Stimulated activated CD4-positive, alpha-beta T cell treated with anti-CD3 and anti-CD28 coated beads, Interleukin-15, amount 100 ng/mL, for 1 hour (primary cell): ENCODE data around the gene MTHFR.

Source experiments
- DNase-seq, 2 donors: peaks; one replicate each; pipeline ENCODE4 v3.0.0-alpha.2; 2020; ENCODE audit warnings: low read depth in 1 of 2, low spot score in 1 of 2

MTHFR gene

DNA sequence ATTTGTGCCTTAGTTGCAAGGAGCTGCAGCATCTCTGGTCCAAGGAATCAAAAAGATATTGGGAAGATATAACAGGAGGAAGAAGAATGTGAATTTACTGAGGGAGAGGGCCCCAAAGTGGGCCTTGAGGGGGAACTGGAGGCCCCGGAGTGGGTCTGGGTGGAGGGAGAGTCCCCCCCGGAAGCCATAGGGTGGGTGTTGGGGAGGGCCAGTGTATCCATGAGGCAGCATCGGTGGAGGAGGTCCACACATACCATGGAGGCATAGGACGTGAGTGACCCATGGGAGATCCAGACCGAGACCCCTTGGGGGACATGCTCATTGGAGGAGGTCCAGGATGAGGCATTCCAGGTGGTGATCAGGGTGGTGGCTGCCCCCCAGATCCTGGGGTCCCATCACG lies 44.5 kb downstream of the MTHFR start:
- DNase-seq, result no peak

DNA sequence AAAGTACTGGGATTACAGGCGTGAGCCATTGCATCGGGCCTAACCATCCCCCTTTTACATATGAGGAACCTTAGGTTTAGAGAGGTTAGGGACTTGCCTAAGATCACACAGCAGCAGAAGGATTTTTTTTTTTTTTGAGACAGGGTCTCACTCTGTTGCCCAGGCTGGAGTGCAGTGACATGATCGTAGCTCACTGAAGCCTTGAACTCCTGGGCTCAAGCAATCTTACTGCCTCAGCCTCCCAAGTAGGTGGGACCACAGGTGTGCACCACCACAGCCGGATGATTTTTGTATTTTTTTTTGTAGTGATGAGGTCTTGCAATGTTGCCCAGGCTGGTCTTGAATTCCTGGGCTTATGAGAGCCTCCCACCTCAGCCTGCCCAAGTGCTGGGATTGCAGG lies 46.0 kb downstream of the MTHFR start:
- DNase-seq, result no peak

DNA sequence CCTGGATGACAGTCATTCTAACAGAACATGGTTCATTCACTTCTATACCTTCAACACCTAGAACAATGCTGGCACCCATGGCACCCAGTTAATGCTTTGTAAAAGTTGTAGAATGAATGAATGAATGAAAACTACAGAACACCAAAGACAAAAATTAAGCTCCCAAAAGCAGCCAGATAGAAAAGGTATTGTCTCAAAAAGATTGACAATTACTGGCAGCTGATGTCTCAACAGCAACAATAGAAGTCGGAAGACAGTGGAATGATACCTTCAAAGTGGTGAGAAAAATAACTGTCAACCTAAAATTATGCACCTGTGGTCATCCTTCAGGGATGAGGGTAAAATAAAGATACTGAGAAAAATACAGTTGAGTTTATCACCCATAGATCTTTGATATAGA lies 48.7 kb downstream of the MTHFR start:
- no peak for DNase-seq

DNA sequence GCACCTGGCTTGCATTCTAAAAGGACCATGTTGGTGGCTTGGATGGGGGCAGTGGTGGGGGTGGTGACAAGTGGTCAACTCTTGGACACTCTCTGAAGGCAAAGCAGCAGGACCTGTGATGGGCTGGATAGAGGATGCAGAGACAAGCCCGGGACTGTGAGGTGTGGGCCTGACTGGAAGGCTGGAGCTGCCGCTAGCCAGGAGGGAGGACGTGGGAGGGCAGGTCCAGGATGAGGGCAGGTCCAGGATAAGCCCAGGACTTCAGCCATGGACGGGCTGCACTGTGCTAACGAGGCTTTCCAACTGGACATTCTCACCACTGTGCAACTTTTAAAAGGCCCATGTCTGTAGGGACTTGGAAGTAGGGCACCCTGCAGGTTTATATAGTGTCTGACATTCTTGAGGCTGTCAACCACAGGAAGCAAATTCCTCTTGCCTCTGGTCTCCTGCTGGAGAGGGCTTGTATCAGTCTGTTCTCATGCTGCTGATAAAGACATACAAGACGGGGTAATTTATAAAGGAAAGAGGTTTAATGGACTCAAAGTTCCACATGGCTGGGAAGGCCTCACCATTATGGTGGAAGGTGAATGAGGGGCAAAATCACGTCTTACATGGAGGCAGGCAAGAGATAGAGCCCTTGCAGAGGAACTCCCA lies 52.1 kb downstream of the MTHFR start:
- DNase-seq, result no peak

DNA sequence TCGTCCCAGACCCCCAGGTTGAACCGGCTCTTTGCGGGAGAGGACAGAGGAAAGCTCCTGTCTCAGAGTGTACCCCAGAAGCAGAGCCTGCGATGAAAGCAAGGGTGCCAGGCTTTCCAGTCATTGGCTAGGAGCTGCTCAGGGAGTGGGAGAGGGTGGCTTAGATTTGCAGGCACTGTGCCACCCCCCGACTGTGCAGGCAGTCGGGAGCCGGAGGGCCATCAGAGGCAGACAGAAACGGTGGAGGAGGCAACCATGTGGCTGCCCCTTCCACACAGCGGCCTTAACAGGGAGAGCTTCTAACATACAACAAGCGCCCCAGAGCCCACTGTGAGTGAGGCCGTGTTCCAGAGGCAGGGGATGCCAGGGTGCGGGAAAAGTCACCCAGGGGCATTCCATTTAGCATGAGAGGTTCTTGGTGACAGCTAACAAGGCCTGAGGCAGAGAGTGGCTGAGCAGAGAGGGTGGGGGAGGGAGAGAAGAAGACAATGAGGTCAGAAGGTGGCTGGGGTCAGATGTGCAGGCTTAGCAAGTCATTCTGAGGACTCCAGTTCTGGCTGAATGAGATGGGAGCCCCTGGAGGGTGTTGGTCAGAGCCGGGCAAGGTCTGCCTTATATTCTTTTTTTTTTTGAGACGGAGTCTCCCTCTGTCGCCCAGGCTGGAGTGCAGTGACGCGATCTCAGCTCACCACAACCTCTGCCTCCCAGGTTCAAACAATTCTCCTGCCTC lies 53.2 kb downstream of the MTHFR start:
- no peak for DNase-seq

DNA sequence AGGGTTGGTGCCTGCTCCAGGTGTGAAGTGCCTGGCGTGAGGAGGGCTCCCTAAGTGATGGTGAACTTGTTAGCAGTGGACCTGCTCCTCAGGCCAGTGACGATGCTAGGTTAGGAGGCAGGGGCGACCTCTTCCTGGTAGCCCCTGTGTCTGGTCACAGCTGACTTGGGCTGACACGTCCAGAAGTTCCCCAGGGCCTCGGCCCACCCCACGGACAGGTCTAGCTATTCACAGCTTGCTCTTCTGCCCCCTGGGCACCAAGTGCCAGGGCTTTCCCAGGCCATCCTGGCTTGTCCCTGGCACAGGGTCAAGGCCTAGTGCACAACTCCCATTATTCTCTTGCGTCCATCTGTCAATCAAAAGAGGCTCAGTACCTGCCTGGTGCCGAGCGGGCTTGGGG lies 54.7 kb downstream of the MTHFR start:
- no peak for DNase-seq

DNA sequence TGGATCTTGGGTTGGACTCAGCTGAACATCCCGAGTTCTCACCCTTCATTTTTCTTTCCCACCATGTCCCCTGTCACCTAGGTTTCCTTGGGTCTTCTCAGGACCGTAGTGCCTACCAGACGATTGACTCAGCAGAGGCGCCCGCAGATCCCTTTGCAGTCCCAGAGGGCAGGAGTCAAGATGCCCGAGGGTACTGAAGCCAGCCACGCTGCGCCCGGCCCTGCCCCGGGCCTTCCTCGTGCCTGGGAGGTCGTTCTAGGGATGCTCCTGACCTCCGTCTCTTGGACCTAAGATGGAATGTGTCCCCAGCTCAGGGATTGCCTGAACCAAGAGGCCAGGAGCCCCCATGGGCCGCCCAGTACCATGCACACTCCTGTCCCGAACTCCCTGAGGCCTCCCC lies 55.8 kb downstream of the MTHFR start:
- no peak for DNase-seq

DNA sequence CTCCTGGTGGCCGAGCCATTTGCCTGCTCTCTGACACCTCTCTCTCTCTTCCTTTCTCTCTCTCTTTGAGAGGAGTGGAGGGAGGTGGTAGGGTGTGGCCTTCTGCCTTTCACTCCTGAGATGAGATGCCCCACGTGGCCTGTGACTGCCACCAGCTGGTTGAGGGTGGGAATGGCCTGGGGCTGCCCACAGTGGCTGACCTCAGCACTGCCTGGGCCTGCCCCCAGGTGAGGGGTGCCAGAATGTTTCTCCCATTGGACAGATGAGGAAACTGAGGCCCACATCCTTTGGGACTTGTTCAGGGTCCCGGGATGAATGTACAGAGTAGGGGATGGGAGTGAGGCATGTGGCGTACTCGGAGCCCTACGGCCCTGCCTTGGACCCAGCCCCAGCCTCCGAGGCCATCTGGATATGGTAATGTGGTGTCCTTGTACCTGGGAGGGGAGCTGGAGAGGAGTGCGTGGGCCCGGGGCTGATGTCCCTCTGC lies 56.5 kb downstream of the MTHFR start:
- peak in 1 of 2 donors; percentile 28 for DNase-seq

DNA sequence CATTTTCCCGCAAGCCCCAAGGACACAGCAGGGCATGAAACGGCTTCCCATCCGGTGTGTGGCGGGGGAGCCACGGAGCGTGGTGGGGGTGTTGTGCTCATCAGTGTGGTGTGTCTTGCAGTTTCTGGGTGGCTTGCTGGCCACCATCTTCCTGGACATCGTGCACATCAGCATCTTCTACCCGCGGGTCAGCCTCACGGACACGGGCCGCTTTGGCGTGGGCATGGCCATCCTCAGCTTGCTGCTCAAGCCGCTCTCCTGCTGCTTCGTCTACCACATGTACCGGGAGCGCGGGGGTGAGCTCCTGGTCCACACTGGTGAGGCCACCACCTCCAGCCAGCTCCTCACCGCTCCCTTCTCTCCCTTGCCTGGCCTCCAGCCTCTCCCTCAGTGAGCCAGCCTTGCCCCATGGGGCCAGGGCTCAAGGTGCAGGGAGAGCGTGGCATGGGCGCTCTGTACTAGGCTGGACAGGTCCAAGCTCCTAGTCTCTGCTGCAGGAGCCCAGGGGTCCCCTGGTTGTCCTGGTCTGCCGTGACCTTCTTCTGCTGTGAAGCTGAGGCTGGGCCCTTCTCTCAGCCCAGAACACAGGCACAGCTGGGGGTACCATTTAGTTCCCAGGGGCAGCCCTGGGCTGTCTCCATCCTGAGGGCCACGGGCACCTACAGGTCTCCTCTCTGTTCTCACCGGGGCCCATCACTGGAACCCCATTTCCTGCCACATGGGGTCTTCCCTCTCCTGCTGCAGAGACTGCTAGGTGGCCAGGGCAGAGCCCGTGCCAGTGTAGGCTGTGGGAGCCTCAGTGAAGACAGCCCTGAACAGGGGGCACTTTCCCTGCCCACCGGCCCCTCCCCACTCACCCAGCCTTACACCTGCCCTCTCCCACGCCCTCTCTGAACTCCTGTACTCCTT lies 57.2 kb downstream of the MTHFR start:
- DNase-seq, result no peak

DNA sequence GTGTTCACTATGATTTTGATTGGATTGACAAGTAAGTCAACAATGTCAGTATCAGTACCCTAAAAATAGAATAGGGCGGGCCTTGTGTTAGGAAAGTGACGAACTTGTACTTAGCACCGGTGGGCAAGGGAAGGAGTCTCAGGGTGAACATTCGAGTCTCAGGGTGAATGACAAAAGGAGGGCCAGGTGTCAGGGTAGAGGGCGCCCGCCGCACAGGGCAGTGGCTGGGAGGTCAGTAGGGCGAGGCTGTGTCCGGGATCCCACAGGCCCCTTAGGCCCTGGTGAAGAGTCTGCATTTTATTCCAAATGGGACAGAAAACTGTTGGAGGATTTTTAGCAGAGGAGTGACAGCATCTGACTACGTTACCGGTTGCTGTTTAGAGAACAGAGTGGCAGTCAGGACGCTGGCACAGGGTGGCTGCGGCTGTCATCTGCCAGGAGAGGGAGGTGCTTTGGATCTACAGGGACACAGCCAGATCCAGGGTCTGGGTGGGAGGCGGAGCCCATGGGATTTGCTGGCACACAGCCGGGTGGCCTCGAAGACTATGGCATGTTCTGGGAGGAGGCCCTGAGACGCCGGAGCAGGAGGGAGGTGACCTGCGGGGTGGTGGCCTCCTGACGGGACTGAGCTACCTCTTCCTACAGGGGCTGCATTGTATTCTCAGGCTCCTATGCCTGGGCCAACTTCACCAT lies 58.8 kb downstream of the MTHFR start:
- DNase-seq, result no peak

DNA sequence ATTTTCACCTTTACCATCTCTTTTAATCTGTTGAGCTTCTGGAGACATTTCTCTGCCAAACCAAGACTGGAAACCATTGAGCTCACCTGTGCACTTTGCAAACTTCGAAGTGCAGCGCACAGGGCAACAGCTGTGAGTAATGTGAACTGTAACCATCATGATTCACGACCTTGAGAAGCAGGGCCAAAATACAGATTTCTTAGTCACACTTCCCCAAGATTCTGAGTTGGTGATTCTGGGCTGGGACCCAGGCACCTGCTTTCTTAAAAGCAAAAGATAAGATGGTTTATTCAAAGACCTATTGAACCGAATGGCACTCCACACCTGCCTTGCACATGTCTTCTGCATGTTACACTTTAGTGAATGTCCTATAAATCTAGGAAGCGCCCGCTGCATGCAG lies 59.7 kb downstream of the MTHFR start:
- no peak for DNase-seq

DNA sequence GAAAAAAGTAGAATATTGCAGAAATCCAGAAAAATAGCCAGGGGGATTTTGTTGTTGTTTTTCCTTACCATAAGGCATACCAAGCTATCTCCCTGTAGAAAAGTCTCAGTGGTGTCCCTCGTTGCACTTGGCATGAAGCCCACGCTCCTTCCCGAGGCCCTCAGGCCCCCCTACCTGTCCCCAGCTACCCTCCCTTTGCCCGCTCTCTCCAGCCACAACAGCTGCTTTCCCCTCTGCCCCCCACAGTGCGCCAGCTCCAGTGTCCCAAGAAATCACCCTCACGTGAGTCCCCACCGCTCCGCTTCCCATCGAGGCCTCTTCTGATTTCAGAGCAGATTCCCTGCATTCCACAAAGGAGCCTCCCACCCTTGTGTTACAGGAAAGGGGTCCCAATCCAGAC lies 61.5 kb downstream of the MTHFR start:
- no peak for DNase-seq

DNA sequence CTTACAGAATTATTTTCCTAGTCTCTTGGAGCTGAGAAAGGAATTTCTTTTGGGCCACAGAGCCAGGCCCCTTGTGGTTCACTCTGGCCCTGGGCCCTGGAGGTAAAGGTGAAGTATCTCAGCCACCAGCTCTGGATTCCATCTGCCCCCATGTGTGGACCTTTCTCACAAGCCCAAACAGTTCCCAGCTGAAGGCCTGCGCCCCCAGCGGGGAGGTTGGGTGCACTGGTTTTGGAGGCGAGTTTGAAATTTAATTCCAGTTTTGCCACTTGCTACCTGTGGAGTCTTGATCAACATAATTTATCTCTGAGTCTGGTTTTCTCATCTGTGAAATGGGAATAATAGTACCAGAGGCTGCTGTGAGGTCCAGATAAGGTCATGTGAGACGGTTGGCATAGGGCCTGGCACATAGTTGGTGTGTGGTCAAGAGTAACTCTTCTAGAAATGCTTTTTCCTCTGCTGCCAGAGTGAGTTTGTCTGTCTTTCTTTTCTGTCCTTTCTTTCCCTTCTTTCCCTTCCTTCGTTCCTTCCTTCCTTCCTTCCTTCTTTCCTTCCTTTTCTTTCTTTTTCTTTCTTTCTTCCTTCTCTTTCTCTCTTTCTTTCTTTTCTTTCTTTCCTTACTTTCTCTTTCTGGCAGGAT lies 63.7 kb downstream of the MTHFR start:
- DNase-seq, result no peak

DNA sequence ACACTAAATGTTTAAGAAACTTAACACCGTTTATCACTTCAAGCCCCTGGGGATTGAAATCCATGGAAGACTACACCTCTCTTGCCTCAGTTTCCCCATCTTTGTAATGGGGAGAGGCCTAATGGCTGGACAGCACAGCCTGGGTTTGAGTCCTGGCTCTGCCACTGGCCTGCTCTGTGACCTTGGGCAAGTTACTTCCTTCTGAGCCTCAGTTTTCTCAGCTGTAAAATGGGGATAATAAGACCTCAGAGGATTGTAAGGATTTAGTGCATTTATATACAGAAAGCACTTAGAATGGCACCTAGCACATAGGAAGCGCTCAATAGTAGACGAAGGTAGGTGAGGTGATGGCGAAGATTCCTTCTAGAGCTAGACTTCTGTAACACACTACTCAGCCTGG lies 64.3 kb downstream of the MTHFR start:
- DNase-seq, result no peak

DNA sequence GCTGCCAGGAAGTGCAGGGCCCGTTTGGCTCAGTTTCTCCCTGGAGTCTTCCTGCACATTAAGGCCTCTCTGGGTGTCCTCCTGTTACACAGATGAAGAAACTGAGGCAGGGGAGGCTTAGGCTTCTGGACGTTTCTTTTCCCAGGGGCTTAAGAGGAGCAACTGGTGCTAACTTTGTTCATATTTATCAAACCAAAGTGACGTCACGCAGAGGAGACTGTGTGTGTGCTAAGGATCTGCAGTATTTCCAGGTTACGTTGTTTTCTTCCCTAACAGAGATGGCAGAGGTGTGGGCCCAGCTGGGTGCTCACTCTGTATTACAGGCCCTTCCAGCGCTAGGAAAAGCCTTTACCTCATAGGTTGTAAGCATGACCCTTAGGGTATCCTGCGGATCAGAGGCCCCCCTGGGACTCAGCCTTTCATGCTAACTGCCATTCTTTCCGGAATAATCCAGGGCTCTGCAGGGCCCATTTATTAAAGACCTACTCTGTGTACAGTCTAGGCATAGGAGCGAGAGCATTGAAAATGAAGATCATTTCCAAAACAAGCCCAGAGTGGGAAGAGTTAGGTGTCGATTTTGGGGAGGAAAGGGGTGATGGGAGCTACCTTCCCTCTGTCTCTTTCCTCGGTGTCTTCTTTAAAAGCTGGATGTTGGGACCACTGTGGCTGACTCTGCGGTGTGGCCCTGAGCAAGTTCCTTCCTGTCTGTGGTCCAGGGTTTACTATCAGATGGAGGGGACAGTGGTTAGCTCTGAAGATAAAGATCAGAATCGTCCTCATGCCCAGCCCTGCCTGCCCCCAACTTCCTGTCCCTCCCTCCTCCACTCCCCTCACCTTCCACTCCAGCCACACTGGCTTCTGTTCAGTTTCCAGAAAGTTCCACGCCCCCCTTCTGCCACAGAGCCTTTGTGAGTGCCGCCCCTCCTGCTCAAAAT lies 65.2 kb downstream of the MTHFR start:
- DNase-seq, result no peak

DNA sequence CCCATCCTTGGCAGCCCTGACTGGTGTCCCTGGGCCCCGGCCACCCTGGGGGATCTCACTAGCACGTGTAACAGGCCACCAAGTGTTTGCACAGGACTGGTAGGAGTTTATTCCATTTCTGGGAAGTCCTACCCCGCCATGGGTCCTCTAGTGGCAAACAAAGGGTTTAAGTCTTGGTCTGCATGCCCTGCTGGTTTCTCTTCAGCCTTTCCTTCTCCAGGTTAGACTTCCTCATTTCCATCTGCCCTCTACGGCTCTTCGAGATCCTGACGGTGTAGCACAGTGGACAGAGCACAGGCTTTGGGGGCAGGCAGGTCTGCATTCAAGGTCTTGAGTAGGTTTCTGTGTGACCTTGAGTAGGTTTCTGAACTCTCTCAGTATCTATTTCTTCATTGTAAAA lies 67.0 kb downstream of the MTHFR start:
- DNase-seq, result no peak

DNA sequence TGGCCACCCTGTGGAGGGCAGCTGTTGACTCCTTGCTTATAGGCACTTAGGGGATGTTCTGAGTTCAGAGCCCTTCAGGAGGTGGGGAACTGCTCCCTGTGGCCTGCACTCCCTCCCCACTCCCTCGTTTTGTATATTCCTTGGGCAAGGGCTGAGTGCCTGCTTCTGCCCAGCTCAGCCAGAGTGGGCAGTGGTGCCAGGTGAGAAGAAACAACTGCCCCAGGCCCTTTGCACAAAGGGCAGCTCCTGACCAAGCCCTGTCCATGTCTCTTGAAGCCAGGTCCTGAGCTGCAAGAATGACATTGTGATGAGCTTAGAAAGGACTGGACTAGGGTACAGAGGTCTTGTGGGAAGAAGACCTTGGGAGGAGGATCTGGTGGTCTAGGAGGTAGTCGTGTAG lies 67.7 kb downstream of the MTHFR start:
- DNase-seq, result no peak

DNA sequence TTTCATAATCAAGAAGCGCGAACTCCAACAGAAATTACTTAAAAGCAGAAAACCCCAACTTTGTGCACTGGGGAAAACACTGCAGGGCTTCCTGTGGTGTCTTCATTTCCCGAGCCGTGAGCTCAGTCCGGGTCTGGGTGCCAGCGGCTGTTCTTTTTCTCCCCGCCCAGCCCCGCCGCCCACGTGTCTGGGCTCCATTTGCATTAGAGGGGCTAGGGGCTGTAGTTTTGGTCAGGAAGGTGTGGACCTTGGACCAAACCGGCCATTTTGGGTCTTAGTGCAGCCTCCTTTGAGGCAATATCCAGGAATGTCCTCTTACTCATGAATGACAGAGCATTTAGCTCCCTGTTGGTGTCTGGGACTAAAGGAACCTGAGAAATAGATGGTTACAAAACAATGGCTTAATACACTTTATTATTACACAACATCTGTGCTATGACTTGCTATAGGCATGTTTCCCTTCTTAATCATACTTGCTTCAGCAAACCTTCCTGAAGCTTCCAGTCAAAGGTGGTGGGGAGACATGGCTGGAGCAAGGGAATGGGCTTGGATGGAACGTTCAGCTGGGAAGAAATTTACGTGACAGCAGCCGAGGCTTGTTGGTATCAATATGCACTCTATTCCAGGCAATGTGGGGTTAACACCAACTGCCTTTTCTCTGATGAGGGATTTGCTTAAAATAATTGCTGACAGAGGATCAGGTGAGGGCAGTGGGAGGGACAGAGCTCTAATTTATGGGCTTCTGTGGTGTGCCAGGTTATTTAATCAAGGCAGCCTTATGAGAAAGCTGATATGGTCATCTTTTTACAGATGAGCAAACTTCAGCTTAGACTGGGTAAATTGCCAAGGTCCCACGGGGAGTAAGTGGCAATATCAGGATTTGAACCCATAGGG lies 68.8 kb downstream of the MTHFR start:
- DNase-seq, result peak in 1 of 2 donors; percentile 25
